GM12878 (cell line): ENCODE results near the gene PHF2. TPM values are rescaled to one million over a fixed set of nuclear protein-coding genes. Genes with fewer than 3 reads are reported as not detected.

Source experiments
- ATAC-seq: fragments of 200-7000 bp; cut with Tn5 transposase; 3 replicates; pipeline ENCODE4 v1.9.1; 2020; ENCODE audit warnings: mild to moderate bottlenecking, moderate library complexity
- BruUV-seq: library from RNA; stranded (reverse); fragments of 400-500 nt; replicated peaks from 2 replicates; lab custom pipeline; 2021; lab: Mats Ljungman, UMichigan
- CTCF ChIA-PET: fragments of 300-600 bp; sonication (Branson Sonifier 250); formaldehyde crosslinking; extraction: SDS; loops from one replicate; lab custom pipeline; 2021; ENCODE audit warnings: inconsistent platforms; lab: Yijun Ruan, JAX
- POLR2A ChIA-PET: fragments of 350-600 bp; formaldehyde crosslinking; extraction: SDS; loops from one replicate; lab custom pipeline; 2021; ENCODE audit warnings: inconsistent platforms; lab: Charles Lee
- RAD21 ChIA-PET: fragments of 300-600 bp; sonication (Branson Sonifier 250); formaldehyde crosslinking; loops from one replicate; lab custom pipeline; 2023; ENCODE audit warnings: antibody characterized with exemption; ENCODE audit not compliant: unreplicated experiment; lab: Charles Lee
- SMC1A ChIA-PET: fragments of 300-600 bp; sonication (Branson Sonifier 250); formaldehyde crosslinking; loops from one replicate; lab custom pipeline; 2023; ENCODE audit not compliant: unreplicated experiment, uncharacterized antibody; lab: Charles Lee
- DNase-seq: peaks from one replicate; pipeline ENCODE4 v3.0.0-alpha.2; 2011; ENCODE audit warnings: low read depth, low spot score
- FAIRE-seq: peaks from 3 replicates; lab custom pipeline; 2011; peaks lifted over from hg19 to GRCh38; lab: Jason Lieb, UNC
- H2AFZ ChIP-seq: 2 replicates; pipeline ENCODE4 v1.6.0; 2011; ENCODE audit warnings: low read depth, low read length, control low read depth; ENCODE audit not compliant: control insufficient read depth
- H3K27ac ChIP-seq: 2 replicates; pipeline ENCODE4 v1.5.1; 2011; ENCODE audit warnings: control low read depth; ENCODE audit not compliant: control insufficient read depth, insufficient read depth
- H3K27me3 ChIP-seq, 2 experiments: replicated peaks in 1 of 2; 2 replicates each; pipeline versions ENCODE4 v1.6.0 to v1.6.1; 2011; ENCODE audit warnings: low read length in 1 of 2; ENCODE audit not compliant: control insufficient read depth in 2 of 2, insufficient read depth in 2 of 2
- H3K36me3 ChIP-seq, 2 experiments: 2 replicates each; pipeline ENCODE4 v1.5.1; 2011; ENCODE audit warnings: low read length in 1 of 2; ENCODE audit not compliant: control insufficient read depth in 2 of 2, insufficient read depth in 2 of 2
- H3K4me1 ChIP-seq: 2 replicates; pipeline ENCODE4 v1.6.1; 2011; ENCODE audit warnings: mild to moderate bottlenecking, low read length, moderate library complexity, mixed read lengths; ENCODE audit not compliant: control insufficient read depth, insufficient read depth
- H3K4me2 ChIP-seq: 2 replicates; pipeline ENCODE4 v1.6.0; 2011; ENCODE audit warnings: control low read depth; ENCODE audit not compliant: control insufficient read depth, insufficient read depth
- H3K4me3 ChIP-seq: fragments of 200-600 bp; sonication (generic); 2 replicates; pipeline ENCODE4 v1.5.1; 2016
- H3K79me2 ChIP-seq: 2 replicates; pipeline ENCODE4 v1.6.0; 2011; ENCODE audit warnings: low read length; ENCODE audit not compliant: control insufficient read depth, insufficient read depth
- H3K9ac ChIP-seq: 2 replicates; pipeline ENCODE4 v1.8.0; 2011; ENCODE audit warnings: low read length, control low read depth, mixed read lengths; ENCODE audit not compliant: control insufficient read depth, insufficient read depth
- H3K9me3 ChIP-seq: replicated peaks from 3 replicates; pipeline ENCODE4 v1.5.1; 2011; ENCODE audit warnings: mild to moderate bottlenecking, low read length; ENCODE audit not compliant: control insufficient read depth, insufficient read depth
- H4K20me1 ChIP-seq: 2 replicates; pipeline ENCODE4 v1.6.0; 2011; ENCODE audit not compliant: control insufficient read depth, insufficient read depth
- E2F4 ChIP-seq: IDR thresholded peaks from 2 replicates; pipeline ENCODE4 v1.6.1; 2012; ENCODE audit warnings: low read depth, low read length, improper control_type of control experiment
- E2F8 ChIP-seq: fragments of 450-650 bp; IDR thresholded peaks from 2 replicates; pipeline ENCODE4 v1.6.1; 2018; ENCODE audit warnings: mild to moderate bottlenecking, low read depth, moderate library complexity; ENCODE audit not compliant: partially characterized antibody
- FOS ChIP-seq: IDR thresholded peaks from 3 replicates; pipeline ENCODE4 v1.6.1; 2011; ENCODE audit warnings: borderline replicate concordance; ENCODE audit not compliant: insufficient read length; ENCODE audit errors: extremely low read depth
- HDAC6 ChIP-seq: fragments of 200-600 bp; sonication (generic); IDR thresholded peaks from one replicate; pipeline ENCODE4 v1.8.0; 2017; ENCODE audit warnings: antibody characterized with exemption; ENCODE audit not compliant: unreplicated experiment
- IRF3 ChIP-seq: fragments of 450-650 bp; IDR thresholded peaks from 2 replicates; pipeline ENCODE4 v1.6.1; 2014; ENCODE audit warnings: mild to moderate bottlenecking
- IRF4 ChIP-seq: IDR thresholded peaks from 2 replicates; pipeline ENCODE4 v1.6.1; 2011; ENCODE audit warnings: low read depth, low read length
- MTA2 ChIP-seq: fragments of 450-650 bp; IDR thresholded peaks from 2 replicates; pipeline ENCODE4 v1.6.1; 2016; ENCODE audit warnings: low read depth, mild to moderate bottlenecking, moderate library complexity
- PAX5 ChIP-seq: IDR thresholded peaks from 2 replicates; pipeline ENCODE4 v1.6.1; 2011; ENCODE audit warnings: low read depth, low read length, borderline replicate concordance
- PAX8 ChIP-seq: fragments of 450-650 bp; IDR thresholded peaks from 2 replicates; pipeline ENCODE4 v1.6.1; 2017; ENCODE audit warnings: mild to moderate bottlenecking, moderate library complexity
- SMARCA5 ChIP-seq: fragments of 450-650 bp; IDR thresholded peaks from 2 replicates; pipeline ENCODE4 v1.6.1; 2017; ENCODE audit warnings: mild to moderate bottlenecking
- STAT3 ChIP-seq: IDR thresholded peaks from 2 replicates; pipeline ENCODE4 v1.6.1; 2011; ENCODE audit warnings: low read depth, low read length, improper control_type of control experiment
- WGBS: methylation state at CpG from one replicate; pipeline ENCODE4 v1.1.6; 2016; ENCODE audit warnings: low lambda C conversion rate; ENCODE audit not compliant: insufficient replicate concordance, insufficient coverage; ENCODE audit errors: missing lambda C conversion rate; 5-methylcytosine and 5-hydroxymethylcytosine counted together
- in situ Hi-C: fragments of 300-500 bp; cut with MboI; formaldehyde crosslinking; loops from 9 replicates; pipeline ENCODE4 v1.14.3; 2018; ENCODE audit warnings: mixed read lengths
- intact Hi-C: fragments of 100-400 bp; cut with micrococcal nuclease; formaldehyde crosslinking; loops from one replicate; pipeline ENCODE4 v1.14.2; 2022; ENCODE audit not compliant: unreplicated experiment
- polyA plus RNA-seq, 11 experiments: library from polyadenylated mRNA; depleted of rRNA in 4 of 11; unstranded in 6 of 11; stranded (reverse) in 5 of 11; fragments of >200 nt; fragmentation: Nextera tagmentation in 4 of 11; fragmentation: Illumina TruSeq in 1 of 11; extraction: Ambion mirVana in 4 of 11; extraction: Trizol in 1 of 11; gene quantifications; 1 replicate in 1 of 11; 2 replicates in 10 of 11; pipeline versions ENCODE4 v1.2.1 to v1.2.3, GENCODE V29; 2011 to 2016; ENCODE audit warnings: inconsistent platforms in 2 of 11, missing spikeins in 2 of 11, low read depth in 1 of 11
- total RNA-seq, 4 experiments: library from RNA; depleted of rRNA in 3 of 4; stranded (reverse); fragments of >200 nt in 3 of 4; fragmentation: Illumina TruSeq in 1 of 4; extraction: Trizol in 1 of 4; gene quantifications; 2 replicates each; pipeline versions ENCODE4 v1.2.1 to v1.2.3, GENCODE V29; 2013 to 2021

The PHF2 gene
- total and polyA plus RNA-seq, 10 of the 15 experiments (the other 5 are each of a cell fraction or from before 2014, with no cell fraction given), result 0.34 to 13.3 (median 5.5) TPM

- in situ Hi-C loops (no loop called here), intact Hi-C loops (no loop called here)
- Histone ChIP-seq H2AFZ (no peak overlapping the region), H3K27me3 (no peaks in the 10 kb centered on the region), H3K36me3 (no peaks in the 10 kb centered on the region; a peak in 1 of 4 replicates), H3K4me2 (no peak overlapping the region), H4K20me1 (no peaks in the 10 kb centered on the region), H3K27ac (no peak overlapping the region), H3K4me1 (no peaks in the 10 kb centered on the region), H3K79me2 (no peaks in the 10 kb centered on the region), H3K9me3 (no peaks in the 10 kb centered on the region; the same call in 2 of the 3 replicates), H3K9ac (no peak overlapping the region), H3K4me3 (no peak overlapping the region)
- ChIA-PET SMC1A (no interaction called here), CTCF (no interaction called here), POLR2A (no interaction called here), RAD21 (no interaction called here)
- 77% methylated on average over 14 of the region's 14 CpGs for WGBS
- BruUV-seq, result no TSS peak
- FAIRE-seq (no peak), ATAC-seq (no peak), DNase-seq (no peak)
- TF ChIP-seq PAX5 (no peak), MTA2 (no peak), STAT3 (no peak), SMARCA5 (no peak)
Observed at GRCh38 chr9:93620881-93621820, 44.8 kb downstream of the PHF2 start.

GRCh38 chr9:93621922-93622321, 45.5 kb downstream of the PHF2 start:
- Histone ChIP-seq H3K4me1 (no peaks in the 10 kb centered on the region), H3K27me3 (no peaks in the 10 kb centered on the region), H3K4me3 (no peak overlapping the region), H4K20me1 (no peaks in the 10 kb centered on the region), H3K9me3 (no peaks in the 10 kb centered on the region; the same call in 2 of the 3 replicates), H3K27ac (no peak overlapping the region), H3K36me3 (no peaks in the 10 kb centered on the region; a peak in 1 of 4 replicates), H3K79me2 (no peaks in the 10 kb centered on the region), H2AFZ (no peak overlapping the region), H3K9ac (no peak overlapping the region), H3K4me2 (no peak overlapping the region)
- in situ Hi-C loops (no loop called here), intact Hi-C loops (no loop called here)
- RAD21 ChIA-PET, result no interaction called here
- BruUV-seq, result no TSS peak
- WGBS, result 59% methylated on average over 4 of the region's 4 CpGs
- POLR2A ChIA-PET, result no interaction called here
- CTCF ChIA-PET, result no interaction called here
- DNase-seq (no peak), ATAC-seq (no peak), FAIRE-seq (no peak)
- SMC1A ChIA-PET, result no interaction called here
- no peak for TF ChIP-seq HDAC6
- TF ChIP-seq E2F8, result no peak
- TF ChIP-seq E2F4, result no peak
- TF ChIP-seq FOS, result no peak
- no peak for TF ChIP-seq IRF3
- TF ChIP-seq PAX8, result no peak
- no peak for TF ChIP-seq IRF4
